Measurements from ENCODE around the gene NEDD9. TPM values are rescaled to one million over a fixed set of nuclear protein-coding genes. Genes with fewer than 3 reads are reported as not detected.
A peak's percentile ranks its signal among the peaks of the same experiment; 100 is the strongest.

Gene NEDD9
- polyA plus RNA-seq, 1 donor (not counting 4 experiments of a cell fraction or from before 2014, with no cell fraction given) = 3.3 TPM

DNA sequence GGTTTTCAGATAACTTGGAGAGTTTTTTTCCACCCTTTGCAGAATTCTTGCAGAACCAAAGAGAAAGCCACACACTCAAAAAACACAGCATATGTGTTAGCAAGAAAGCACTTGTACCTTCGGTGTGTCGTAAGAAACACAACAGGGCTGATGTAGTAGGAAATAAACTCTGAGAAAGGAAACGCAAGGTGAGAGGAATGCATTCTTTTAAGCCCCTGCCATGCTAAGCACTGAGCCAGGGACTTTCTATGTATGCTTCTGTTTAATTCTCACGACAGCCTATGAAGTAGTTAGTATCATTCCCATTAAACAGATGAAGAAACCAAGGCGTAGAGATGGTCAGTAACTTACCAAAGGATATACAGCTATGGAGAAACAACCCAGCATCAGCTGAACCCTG lies 23.1 kb downstream of the NEDD9 start:
- peaks cover 52% of the 10 kb centered on the region for H3K4me1 ChIP-seq (ENCODE audit: control insufficient read depth, extremely low read depth, insufficient read depth, low read length)
- H4K20me1 ChIP-seq (ENCODE audit: control insufficient read depth, extremely low read depth, insufficient read depth, low read length) = no peaks in the 10 kb centered on the region
- no peaks in the 10 kb centered on the region for H3K79me2 ChIP-seq (ENCODE audit: control insufficient read depth, insufficient read depth, low read length)
- H3K9me1 ChIP-seq (ENCODE audit: control insufficient read depth, extremely low read depth, insufficient read depth, low read length) = no peaks in the 10 kb centered on the region
- no peaks in the 10 kb centered on the region for H3K9me3 ChIP-seq (ENCODE audit: control insufficient read depth, low read depth, low read length)
- DNase-seq (ENCODE audit: low read depth, low spot score) (no peak), FAIRE-seq (no peak)
- dilution Hi-C loops (cut with MboI; ENCODE audit: extremely low pct_ligation_motif_present, low sequenced_read_pairs) = no loop called here
- peak overlapping the region; percentile 50 for H3K27ac ChIP-seq (ENCODE audit: control insufficient read depth, insufficient read depth, low read length)
- TF ChIP-seq, protein P1, sequence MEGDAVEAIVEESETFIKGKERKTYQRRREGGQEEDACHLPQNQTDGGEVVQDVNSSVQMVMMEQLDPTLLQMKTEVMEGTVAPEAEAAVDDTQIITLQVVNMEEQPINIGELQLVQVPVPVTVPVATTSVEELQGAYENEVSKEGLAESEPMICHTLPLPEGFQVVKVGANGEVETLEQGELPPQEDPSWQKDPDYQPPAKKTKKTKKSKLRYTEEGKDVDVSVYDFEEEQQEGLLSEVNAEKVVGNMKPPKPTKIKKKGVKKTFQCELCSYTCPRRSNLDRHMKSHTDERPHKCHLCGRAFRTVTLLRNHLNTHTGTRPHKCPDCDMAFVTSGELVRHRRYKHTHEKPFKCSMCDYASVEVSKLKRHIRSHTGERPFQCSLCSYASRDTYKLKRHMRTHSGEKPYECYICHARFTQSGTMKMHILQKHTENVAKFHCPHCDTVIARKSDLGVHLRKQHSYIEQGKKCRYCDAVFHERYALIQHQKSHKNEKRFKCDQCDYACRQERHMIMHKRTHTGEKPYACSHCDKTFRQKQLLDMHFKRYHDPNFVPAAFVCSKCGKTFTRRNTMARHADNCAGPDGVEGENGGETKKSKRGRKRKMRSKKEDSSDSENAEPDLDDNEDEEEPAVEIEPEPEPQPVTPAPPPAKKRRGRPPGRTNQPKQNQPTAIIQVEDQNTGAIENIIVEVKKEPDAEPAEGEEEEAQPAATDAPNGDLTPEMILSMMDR (optimal IDR thresholded peaks at IDR 0.05 in 1 of 3, IDR thresholded peaks at IDR 0.05 in 1 of 3, conservative IDR thresholded peaks at IDR 0.05 in 1 of 3; ENCODE audit: extremely low read depth in 1 of 3, insufficient read depth in 2 of 3, low read length in 3 of 3) = no peak
- no peak for TF ChIP-seq EZH2 (IDR thresholded peaks at IDR 0.05; ENCODE audit: low read length)
- H3K9ac ChIP-seq (ENCODE audit: control insufficient read depth, extremely low read depth, insufficient read depth, low read length) = peak overlapping the region; percentile 6
- no peaks in the 10 kb centered on the region for H3K36me3 ChIP-seq (ENCODE audit: control insufficient read depth in 2 of 2, extremely low read depth in 1 of 2, insufficient read depth in 2 of 2, low read length in 2 of 2)
- H3K27me3 ChIP-seq (ENCODE audit: control insufficient read depth, extremely low read depth, insufficient read depth, low read length) = no peaks in the 10 kb centered on the region
- H3K4me2 ChIP-seq (ENCODE audit: control insufficient read depth, extremely low read depth, insufficient read depth, low read depth, low read length) = peak overlapping the region; percentile 0
- no peak overlapping the region for H3K4me3 ChIP-seq (ENCODE audit: control insufficient read depth in 2 of 3, extremely low read depth in 1 of 3, insufficient read depth in 2 of 3, low read depth in 1 of 3, low read length in 3 of 3)
- H2AFZ ChIP-seq (ENCODE audit: control insufficient read depth, low read length) = peak overlapping the region; percentile 4

DNA sequence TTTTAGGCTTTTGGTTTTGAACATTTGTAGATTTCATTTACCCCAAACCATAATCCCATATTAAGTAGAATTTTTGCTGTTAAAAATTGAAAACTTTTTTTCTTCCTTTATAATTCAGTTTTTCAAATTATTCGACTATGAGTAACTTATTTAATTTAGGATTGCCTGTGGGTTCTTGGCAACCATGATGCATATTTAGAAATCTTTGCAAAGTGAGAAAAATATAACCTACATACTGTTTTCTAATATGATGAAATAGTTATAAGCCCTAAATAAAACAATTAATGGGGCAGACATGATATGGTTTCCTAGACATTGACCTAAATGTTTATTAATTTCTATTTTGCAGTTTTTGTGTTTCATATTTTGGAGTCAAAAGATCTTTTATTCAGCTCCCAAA lies 23.6 kb downstream of the NEDD9 start:
- H3K27me3 ChIP-seq (ENCODE audit: control insufficient read depth, extremely low read depth, insufficient read depth, low read length) = no peaks in the 10 kb centered on the region
- H2AFZ ChIP-seq (ENCODE audit: control insufficient read depth, low read length) = no peak overlapping the region
- no peaks in the 10 kb centered on the region for H4K20me1 ChIP-seq (ENCODE audit: control insufficient read depth, extremely low read depth, insufficient read depth, low read length)
- FAIRE-seq (no peak), DNase-seq (ENCODE audit: low read depth, low spot score) (no peak)
- no peaks in the 10 kb centered on the region for H3K9me3 ChIP-seq (ENCODE audit: control insufficient read depth, low read depth, low read length)
- H3K27ac ChIP-seq (ENCODE audit: control insufficient read depth, insufficient read depth, low read length) = peak overlapping the region; percentile 84
- no peak overlapping the region for H3K4me2 ChIP-seq (ENCODE audit: control insufficient read depth, extremely low read depth, insufficient read depth, low read depth, low read length)
- no peak overlapping the region for H3K9ac ChIP-seq (ENCODE audit: control insufficient read depth, extremely low read depth, insufficient read depth, low read length)
- no peaks in the 10 kb centered on the region for H3K9me1 ChIP-seq (ENCODE audit: control insufficient read depth, extremely low read depth, insufficient read depth, low read length)
- peaks cover 52% of the 10 kb centered on the region for H3K4me1 ChIP-seq (ENCODE audit: control insufficient read depth, extremely low read depth, insufficient read depth, low read length)
- no peak for TF ChIP-seq EZH2 (IDR thresholded peaks at IDR 0.05; ENCODE audit: low read length)
- TF ChIP-seq, protein P1 (optimal IDR thresholded peaks at IDR 0.05 in 1 of 3, IDR thresholded peaks at IDR 0.05 in 1 of 3, conservative IDR thresholded peaks at IDR 0.05 in 1 of 3; ENCODE audit: extremely low read depth in 1 of 3, insufficient read depth in 2 of 3, low read length in 3 of 3) = no peak
- dilution Hi-C loops (cut with MboI; ENCODE audit: extremely low pct_ligation_motif_present, low sequenced_read_pairs) = no loop called here
- no peak overlapping the region for H3K4me3 ChIP-seq (ENCODE audit: control insufficient read depth in 2 of 3, extremely low read depth in 1 of 3, insufficient read depth in 2 of 3, low read depth in 1 of 3, low read length in 3 of 3)
- H3K36me3 ChIP-seq (ENCODE audit: control insufficient read depth in 2 of 2, extremely low read depth in 1 of 2, insufficient read depth in 2 of 2, low read length in 2 of 2) = no peaks in the 10 kb centered on the region
- no peaks in the 10 kb centered on the region for H3K79me2 ChIP-seq (ENCODE audit: control insufficient read depth, insufficient read depth, low read length)
